K562 (cell line): Measurements from ENCODE around the gene PACC1. TPM values are rescaled to one million over a fixed set of nuclear protein-coding genes. Genes with fewer than 3 reads are reported as not detected.

Experiments used
- MAZ ChIP-seq, 2 experiments: fragments of 450-650 bp in 1 of 2; sonication (generic) in 1 of 2; formaldehyde crosslinking; IDR thresholded peaks in 1 of 2; conservative IDR thresholded peaks in 1 of 2; 2 replicates each; pipeline versions ENCODE4 v1.4.0 to v1.5.0; 2020; ENCODE audit warnings: mild to moderate bottlenecking in 1 of 2, missing genetic modification reagents in 1 of 2
- POLR2A ChIP-seq: fragments of 450-650 bp; conservative IDR thresholded peaks from 2 replicates; pipeline ENCODE4 v1.6.1; 2016
- ZNF77 ChIP-seq: fragments of 250-450 bp; sonication (Bioruptor Pico); IDR thresholded peaks from 2 replicates; pipeline ENCODE4 v1.5.0; 2020
- polyA plus RNA-seq, 8 experiments: library from polyadenylated mRNA; depleted of rRNA in 4 of 8; stranded (reverse) in 5 of 8; unstranded in 3 of 8; fragments of >200 nt; fragmentation: Nextera tagmentation in 2 of 8; fragmentation: Illumina TruSeq in 1 of 8; extraction: Ambion mirVana in 2 of 8; extraction: Trizol in 1 of 8; gene quantifications; 2 replicates each; pipeline versions ENCODE4 v1.2.1 to v1.2.3, GENCODE V29; 2011 to 2014; ENCODE audit warnings: inconsistent platforms in 1 of 8, missing spikeins in 1 of 8
- total RNA-seq, 7 experiments: library from RNA; depleted of rRNA in 6 of 7; stranded (reverse); fragments of >200 nt in 6 of 7; fragmentation: Illumina TruSeq in 2 of 7; extraction: Trizol in 2 of 7; gene quantifications; 2 replicates each; pipeline versions ENCODE4 v1.2.1 to v1.2.3, GENCODE V29; 2011 to 2021; ENCODE audit warnings: low replicate concordance in 1 of 7
- TF ChIP-seq, protein P1 (sequence below), 2 experiments: fragments of 450-650 bp in 1 of 2; sonication (generic) in 1 of 2; formaldehyde crosslinking in 1 of 2; IDR thresholded peaks; 2 replicates each; pipeline versions ENCODE4 v1.7.1 to v1.9.0; 2016 to 2022; ENCODE audit warnings: inconsistent platforms in 1 of 2, mild to moderate bottlenecking in 1 of 2, missing genetic modification reagents in 1 of 2
- TF ChIP-seq, protein P2 (sequence below): fragments of 450-650 bp; IDR thresholded peaks from 2 replicates; pipeline ENCODE4 v1.6.1; 2016; ENCODE audit warnings: antibody characterized with exemption
- TF ChIP-seq, protein P3 (sequence below): sonication (generic); formaldehyde crosslinking; IDR thresholded peaks from 2 replicates; pipeline ENCODE4 v1.8.0; 2023; ENCODE audit warnings: missing genetic modification reagents, mild to moderate bottlenecking, borderline replicate concordance
- TF ChIP-seq, protein P4 (sequence below): fragments of 450-650 bp; formaldehyde crosslinking; IDR thresholded peaks from 2 replicates; pipeline ENCODE4 v1.4.0; 2020; ENCODE audit warnings: mild to moderate bottlenecking, moderate library complexity

PACC1 gene
- total and polyA plus RNA-seq, 9 of the 15 experiments (the other 6 are each of a cell fraction or from before 2014, with no cell fraction given), result 7.1 to 19.3 (median 14.9) TPM

DNA sequence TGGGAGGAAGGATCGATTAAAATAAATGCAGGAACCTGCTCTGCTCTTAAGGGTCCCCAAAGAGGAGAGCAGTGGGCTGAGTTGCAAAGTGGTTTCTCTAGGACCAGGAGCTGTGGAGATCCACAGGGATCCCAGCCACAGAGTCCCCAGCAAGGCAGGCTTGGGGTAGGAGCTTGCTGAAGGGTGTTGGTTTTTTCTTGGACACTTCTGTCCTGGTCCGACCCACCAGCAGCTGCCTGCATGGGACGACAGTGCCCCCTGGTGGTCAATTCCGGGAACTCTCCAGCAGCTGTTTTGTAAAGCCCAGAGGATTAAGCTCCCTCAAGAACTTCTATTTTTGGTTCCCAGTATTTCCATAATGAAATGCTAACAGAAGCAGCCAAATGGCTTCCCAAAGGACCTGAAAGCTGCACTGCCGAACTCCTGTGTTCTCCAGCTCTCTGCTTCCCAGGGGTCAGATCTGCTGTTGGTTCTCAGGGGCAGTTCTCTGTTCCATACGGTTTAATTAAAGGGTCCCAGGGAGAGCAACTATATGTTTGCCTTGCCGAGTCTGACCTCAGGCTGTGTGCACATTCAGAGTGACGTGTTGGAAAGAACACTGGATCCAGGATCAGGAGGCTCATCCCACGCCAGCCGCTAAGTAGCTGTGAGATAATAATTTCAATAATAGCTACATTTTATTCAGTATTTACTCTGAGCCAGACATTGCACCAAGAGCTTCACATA lies 41.3 kb upstream of the PACC1 start (continued):
- TF ChIP-seq, protein P1, sequence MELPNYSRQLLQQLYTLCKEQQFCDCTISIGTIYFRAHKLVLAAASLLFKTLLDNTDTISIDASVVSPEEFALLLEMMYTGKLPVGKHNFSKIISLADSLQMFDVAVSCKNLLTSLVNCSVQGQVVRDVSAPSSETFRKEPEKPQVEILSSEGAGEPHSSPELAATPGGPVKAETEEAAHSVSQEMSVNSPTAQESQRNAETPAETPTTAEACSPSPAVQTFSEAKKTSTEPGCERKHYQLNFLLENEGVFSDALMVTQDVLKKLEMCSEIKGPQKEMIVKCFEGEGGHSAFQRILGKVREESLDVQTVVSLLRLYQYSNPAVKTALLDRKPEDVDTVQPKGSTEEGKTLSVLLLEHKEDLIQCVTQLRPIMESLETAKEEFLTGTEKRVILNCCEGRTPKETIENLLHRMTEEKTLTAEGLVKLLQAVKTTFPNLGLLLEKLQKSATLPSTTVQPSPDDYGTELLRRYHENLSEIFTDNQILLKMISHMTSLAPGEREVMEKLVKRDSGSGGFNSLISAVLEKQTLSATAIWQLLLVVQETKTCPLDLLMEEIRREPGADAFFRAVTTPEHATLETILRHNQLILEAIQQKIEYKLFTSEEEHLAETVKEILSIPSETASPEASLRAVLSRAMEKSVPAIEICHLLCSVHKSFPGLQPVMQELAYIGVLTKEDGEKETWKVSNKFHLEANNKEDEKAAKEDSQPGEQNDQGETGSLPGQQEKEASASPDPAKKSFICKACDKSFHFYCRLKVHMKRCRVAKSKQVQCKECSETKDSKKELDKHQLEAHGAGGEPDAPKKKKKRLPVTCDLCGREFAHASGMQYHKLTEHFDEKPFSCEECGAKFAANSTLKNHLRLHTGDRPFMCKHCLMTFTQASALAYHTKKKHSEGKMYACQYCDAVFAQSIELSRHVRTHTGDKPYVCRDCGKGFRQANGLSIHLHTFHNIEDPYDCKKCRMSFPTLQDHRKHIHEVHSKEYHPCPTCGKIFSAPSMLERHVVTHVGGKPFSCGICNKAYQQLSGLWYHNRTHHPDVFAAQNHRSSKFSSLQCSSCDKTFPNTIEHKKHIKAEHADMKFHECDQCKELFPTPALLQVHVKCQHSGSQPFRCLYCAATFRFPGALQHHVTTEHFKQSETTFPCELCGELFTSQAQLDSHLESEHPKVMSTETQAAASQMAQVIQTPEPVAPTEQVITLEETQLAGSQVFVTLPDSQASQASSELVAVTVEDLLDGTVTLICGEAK (IDR thresholded peaks at IDR 0.05), result no peak
- TF ChIP-seq, protein P1 (CRISPR knock-in tag; IDR thresholded peaks at IDR 0.05), result no peak
- TF ChIP-seq ZNF77 (CRISPR knock-in tag), result no peak
- TF ChIP-seq, protein P2, sequence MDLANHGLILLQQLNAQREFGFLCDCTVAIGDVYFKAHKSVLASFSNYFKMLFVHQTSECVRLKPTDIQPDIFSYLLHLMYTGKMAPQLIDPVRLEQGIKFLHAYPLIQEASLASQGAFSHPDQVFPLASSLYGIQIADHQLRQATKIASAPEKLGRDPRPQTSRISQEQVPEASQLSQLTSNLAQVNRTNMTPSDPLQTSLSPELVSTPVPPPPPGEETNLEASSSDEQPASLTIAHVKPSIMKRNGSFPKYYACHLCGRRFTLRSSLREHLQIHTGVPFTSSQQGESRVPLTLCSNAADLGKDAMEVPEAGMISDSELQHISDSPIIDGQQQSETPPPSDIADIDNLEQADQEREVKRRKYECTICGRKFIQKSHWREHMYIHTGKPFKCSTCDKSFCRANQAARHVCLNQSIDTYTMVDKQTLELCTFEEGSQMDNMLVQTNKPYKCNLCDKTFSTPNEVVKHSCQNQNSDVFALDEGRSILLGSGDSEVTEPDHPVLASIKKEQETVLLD, result no peak
- TF ChIP-seq MAZ (CRISPR knock-in tag; conservative IDR thresholded peaks at IDR 0.05 in 1 of 2, IDR thresholded peaks at IDR 0.05 in 1 of 2), result peak; percentile 33 to 63; a peak in 1 of 4 replicates
- TF ChIP-seq, protein P3, sequence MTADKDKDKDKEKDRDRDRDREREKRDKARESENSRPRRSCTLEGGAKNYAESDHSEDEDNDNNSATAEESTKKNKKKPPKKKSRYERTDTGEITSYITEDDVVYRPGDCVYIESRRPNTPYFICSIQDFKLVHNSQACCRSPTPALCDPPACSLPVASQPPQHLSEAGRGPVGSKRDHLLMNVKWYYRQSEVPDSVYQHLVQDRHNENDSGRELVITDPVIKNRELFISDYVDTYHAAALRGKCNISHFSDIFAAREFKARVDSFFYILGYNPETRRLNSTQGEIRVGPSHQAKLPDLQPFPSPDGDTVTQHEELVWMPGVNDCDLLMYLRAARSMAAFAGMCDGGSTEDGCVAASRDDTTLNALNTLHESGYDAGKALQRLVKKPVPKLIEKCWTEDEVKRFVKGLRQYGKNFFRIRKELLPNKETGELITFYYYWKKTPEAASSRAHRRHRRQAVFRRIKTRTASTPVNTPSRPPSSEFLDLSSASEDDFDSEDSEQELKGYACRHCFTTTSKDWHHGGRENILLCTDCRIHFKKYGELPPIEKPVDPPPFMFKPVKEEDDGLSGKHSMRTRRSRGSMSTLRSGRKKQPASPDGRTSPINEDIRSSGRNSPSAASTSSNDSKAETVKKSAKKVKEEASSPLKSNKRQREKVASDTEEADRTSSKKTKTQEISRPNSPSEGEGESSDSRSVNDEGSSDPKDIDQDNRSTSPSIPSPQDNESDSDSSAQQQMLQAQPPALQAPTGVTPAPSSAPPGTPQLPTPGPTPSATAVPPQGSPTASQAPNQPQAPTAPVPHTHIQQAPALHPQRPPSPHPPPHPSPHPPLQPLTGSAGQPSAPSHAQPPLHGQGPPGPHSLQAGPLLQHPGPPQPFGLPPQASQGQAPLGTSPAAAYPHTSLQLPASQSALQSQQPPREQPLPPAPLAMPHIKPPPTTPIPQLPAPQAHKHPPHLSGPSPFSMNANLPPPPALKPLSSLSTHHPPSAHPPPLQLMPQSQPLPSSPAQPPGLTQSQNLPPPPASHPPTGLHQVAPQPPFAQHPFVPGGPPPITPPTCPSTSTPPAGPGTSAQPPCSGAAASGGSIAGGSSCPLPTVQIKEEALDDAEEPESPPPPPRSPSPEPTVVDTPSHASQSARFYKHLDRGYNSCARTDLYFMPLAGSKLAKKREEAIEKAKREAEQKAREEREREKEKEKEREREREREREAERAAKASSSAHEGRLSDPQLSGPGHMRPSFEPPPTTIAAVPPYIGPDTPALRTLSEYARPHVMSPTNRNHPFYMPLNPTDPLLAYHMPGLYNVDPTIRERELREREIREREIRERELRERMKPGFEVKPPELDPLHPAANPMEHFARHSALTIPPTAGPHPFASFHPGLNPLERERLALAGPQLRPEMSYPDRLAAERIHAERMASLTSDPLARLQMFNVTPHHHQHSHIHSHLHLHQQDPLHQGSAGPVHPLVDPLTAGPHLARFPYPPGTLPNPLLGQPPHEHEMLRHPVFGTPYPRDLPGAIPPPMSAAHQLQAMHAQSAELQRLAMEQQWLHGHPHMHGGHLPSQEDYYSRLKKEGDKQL, result no peak
- no peak for TF ChIP-seq POLR2A
- TF ChIP-seq, protein P4, sequence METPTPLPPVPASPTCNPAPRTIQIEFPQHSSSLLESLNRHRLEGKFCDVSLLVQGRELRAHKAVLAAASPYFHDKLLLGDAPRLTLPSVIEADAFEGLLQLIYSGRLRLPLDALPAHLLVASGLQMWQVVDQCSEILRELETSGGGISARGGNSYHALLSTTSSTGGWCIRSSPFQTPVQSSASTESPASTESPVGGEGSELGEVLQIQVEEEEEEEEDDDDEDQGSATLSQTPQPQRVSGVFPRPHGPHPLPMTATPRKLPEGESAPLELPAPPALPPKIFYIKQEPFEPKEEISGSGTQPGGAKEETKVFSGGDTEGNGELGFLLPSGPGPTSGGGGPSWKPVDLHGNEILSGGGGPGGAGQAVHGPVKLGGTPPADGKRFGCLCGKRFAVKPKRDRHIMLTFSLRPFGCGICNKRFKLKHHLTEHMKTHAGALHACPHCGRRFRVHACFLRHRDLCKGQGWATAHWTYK (CRISPR knock-in tag), result 0 out of 2 replicates have a peak, but pooled peaks have one; percentile 26
